ENCODE results near the gene CFAP54. TPM values are rescaled to one million over a fixed set of nuclear protein-coding genes. Genes with fewer than 3 reads are reported as not detected.

CFAP54 gene
- total and polyA plus RNA-seq, 2 experiments from 2014 or later = 0.07 to 0.76 TPM

DNA sequence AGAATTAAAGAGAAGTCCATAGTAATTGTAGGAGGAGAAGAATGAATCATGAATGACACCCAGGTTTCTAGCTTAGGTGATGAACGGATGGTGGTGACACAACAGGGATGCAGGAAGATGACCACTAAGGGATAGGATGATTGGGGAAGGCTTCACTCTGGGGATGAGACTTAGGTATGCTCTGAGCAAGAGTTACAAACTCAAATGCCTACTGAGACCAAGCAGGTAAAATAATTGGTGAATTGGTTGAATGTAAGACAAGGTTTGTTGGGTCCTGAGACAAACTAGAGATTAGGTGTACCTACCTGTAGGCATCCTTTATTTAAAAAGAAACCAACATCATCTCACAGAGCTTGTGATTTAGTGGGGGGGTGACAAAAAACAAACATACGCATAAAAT is 116.3 kb downstream of the CFAP54 start:
- H3K9me3 Mint-ChIP-seq = peaks cover 21% of the 10 kb centered on the region
- TF ChIP-seq, protein P1, sequence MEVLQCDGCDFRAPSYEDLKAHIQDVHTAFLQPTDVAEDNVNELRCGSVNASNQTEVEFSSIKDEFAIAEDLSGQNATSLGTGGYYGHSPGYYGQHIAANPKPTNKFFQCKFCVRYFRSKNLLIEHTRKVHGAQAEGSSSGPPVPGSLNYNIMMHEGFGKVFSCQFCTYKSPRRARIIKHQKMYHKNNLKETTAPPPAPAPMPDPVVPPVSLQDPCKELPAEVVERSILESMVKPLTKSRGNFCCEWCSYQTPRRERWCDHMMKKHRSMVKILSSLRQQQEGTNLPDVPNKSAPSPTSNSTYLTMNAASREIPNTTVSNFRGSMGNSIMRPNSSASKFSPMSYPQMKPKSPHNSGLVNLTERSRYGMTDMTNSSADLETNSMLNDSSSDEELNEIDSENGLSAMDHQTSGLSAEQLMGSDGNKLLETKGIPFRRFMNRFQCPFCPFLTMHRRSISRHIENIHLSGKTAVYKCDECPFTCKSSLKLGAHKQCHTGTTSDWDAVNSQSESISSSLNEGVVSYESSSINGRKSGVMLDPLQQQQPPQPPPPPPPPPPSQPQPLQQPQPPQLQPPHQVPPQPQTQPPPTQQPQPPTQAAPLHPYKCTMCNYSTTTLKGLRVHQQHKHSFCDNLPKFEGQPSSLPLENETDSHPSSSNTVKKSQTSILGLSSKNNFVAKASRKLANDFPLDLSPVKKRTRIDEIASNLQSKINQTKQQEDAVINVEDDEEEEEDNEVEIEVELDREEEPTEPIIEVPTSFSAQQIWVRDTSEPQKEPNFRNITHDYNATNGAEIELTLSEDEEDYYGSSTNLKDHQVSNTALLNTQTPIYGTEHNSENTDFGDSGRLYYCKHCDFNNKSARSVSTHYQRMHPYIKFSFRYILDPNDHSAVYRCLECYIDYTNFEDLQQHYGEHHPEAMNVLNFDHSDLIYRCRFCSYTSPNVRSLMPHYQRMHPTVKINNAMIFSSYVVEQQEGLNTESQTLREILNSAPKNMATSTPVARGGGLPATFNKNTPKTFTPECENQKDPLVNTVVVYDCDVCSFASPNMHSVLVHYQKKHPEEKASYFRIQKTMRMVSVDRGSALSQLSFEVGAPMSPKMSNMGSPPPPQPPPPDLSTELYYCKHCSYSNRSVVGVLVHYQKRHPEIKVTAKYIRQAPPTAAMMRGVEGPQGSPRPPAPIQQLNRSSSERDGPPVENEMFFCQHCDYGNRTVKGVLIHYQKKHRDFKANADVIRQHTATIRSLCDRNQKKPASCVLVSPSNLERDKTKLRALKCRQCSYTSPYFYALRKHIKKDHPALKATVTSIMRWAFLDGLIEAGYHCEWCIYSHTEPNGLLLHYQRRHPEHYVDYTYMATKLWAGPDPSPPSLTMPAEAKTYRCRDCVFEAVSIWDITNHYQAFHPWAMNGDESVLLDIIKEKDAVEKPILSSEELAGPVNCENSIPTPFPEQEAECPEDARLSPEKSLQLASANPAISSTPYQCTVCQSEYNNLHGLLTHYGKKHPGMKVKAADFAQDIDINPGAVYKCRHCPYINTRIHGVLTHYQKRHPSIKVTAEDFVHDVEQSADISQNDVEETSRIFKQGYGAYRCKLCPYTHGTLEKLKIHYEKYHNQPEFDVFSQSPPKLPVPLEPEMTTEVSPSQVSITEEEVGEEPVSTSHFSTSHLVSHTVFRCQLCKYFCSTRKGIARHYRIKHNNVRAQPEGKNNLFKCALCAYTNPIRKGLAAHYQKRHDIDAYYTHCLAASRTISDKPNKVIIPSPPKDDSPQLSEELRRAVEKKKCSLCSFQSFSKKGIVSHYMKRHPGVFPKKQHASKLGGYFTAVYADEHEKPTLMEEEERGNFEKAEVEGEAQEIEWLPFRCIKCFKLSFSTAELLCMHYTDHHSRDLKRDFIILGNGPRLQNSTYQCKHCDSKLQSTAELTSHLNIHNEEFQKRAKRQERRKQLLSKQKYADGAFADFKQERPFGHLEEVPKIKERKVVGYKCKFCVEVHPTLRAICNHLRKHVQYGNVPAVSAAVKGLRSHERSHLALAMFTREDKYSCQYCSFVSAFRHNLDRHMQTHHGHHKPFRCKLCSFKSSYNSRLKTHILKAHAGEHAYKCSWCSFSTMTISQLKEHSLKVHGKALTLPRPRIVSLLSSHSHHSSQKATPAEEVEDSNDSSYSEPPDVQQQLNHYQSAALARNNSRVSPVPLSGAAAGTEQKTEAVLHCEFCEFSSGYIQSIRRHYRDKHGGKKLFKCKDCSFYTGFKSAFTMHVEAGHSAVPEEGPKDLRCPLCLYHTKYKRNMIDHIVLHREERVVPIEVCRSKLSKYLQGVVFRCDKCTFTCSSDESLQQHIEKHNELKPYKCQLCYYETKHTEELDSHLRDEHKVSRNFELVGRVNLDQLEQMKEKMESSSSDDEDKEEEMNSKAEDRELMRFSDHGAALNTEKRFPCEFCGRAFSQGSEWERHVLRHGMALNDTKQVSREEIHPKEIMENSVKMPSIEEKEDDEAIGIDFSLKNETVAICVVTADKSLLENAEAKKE (CRISPR knock-in tag; IDR thresholded peaks at IDR 0.05) = no peak
- TF ChIP-seq, protein P2, sequence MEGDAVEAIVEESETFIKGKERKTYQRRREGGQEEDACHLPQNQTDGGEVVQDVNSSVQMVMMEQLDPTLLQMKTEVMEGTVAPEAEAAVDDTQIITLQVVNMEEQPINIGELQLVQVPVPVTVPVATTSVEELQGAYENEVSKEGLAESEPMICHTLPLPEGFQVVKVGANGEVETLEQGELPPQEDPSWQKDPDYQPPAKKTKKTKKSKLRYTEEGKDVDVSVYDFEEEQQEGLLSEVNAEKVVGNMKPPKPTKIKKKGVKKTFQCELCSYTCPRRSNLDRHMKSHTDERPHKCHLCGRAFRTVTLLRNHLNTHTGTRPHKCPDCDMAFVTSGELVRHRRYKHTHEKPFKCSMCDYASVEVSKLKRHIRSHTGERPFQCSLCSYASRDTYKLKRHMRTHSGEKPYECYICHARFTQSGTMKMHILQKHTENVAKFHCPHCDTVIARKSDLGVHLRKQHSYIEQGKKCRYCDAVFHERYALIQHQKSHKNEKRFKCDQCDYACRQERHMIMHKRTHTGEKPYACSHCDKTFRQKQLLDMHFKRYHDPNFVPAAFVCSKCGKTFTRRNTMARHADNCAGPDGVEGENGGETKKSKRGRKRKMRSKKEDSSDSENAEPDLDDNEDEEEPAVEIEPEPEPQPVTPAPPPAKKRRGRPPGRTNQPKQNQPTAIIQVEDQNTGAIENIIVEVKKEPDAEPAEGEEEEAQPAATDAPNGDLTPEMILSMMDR (conservative IDR thresholded peaks at IDR 0.05; ENCODE audit: low read depth in 2 of 2) = no peak
- TF ChIP-seq NANOG (IDR thresholded peaks at IDR 0.05; ENCODE audit: borderline replicate concordance) = no peak
- TF ChIP-seq STAT1 (IDR thresholded peaks at IDR 0.05; ENCODE audit: unreplicated experiment) = no peak
- TF ChIP-seq, protein P3, sequence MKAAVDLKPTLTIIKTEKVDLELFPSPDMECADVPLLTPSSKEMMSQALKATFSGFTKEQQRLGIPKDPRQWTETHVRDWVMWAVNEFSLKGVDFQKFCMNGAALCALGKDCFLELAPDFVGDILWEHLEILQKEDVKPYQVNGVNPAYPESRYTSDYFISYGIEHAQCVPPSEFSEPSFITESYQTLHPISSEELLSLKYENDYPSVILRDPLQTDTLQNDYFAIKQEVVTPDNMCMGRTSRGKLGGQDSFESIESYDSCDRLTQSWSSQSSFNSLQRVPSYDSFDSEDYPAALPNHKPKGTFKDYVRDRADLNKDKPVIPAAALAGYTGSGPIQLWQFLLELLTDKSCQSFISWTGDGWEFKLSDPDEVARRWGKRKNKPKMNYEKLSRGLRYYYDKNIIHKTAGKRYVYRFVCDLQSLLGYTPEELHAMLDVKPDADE (IDR thresholded peaks at IDR 0.05) = no peak
- TF ChIP-seq JUNB (IDR thresholded peaks at IDR 0.05; ENCODE audit: unreplicated experiment) = no peak
- TF ChIP-seq ZNF114 (CRISPR knock-in tag; IDR thresholded peaks at IDR 0.05) = no peak
- no peak for TF ChIP-seq EZH2 (IDR thresholded peaks at IDR 0.05; ENCODE audit: low read depth, unreplicated experiment)
- TF ChIP-seq CREB1 (CRISPR knock-in tag; IDR thresholded peaks at IDR 0.05; ENCODE audit: low read depth) = no peak
- TF ChIP-seq, protein P4, sequence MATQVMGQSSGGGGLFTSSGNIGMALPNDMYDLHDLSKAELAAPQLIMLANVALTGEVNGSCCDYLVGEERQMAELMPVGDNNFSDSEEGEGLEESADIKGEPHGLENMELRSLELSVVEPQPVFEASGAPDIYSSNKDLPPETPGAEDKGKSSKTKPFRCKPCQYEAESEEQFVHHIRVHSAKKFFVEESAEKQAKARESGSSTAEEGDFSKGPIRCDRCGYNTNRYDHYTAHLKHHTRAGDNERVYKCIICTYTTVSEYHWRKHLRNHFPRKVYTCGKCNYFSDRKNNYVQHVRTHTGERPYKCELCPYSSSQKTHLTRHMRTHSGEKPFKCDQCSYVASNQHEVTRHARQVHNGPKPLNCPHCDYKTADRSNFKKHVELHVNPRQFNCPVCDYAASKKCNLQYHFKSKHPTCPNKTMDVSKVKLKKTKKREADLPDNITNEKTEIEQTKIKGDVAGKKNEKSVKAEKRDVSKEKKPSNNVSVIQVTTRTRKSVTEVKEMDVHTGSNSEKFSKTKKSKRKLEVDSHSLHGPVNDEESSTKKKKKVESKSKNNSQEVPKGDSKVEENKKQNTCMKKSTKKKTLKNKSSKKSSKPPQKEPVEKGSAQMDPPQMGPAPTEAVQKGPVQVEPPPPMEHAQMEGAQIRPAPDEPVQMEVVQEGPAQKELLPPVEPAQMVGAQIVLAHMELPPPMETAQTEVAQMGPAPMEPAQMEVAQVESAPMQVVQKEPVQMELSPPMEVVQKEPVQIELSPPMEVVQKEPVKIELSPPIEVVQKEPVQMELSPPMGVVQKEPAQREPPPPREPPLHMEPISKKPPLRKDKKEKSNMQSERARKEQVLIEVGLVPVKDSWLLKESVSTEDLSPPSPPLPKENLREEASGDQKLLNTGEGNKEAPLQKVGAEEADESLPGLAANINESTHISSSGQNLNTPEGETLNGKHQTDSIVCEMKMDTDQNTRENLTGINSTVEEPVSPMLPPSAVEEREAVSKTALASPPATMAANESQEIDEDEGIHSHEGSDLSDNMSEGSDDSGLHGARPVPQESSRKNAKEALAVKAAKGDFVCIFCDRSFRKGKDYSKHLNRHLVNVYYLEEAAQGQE (IDR thresholded peaks at IDR 0.05; ENCODE audit: unreplicated experiment) = no peak
- no peak for TF ChIP-seq POLR2AphosphoS5 (IDR thresholded peaks at IDR 0.05; ENCODE audit: low read depth)
- no peak for TF ChIP-seq EZH2phosphoT487 (IDR thresholded peaks at IDR 0.05; ENCODE audit: unreplicated experiment)
- TF ChIP-seq ZNF331 (CRISPR knock-in tag; IDR thresholded peaks at IDR 0.05; ENCODE audit: low read depth) = no peak
- Histone ChIP-seq H4K20me1 (replicated peaks; ENCODE audit: insufficient read depth) (no peaks in the 10 kb centered on the region), H3K4me3 (no peak overlapping the region), H3K27me3 (ENCODE audit: insufficient read depth) (no peaks in the 10 kb centered on the region), H3K4me2 (no peak overlapping the region), H3K9me2 (ENCODE audit: insufficient read depth) (peaks cover 7% of the 10 kb centered on the region; the same call in 1 of the 2 replicates), H3K79me2 (replicated peaks; ENCODE audit: insufficient read depth) (no peaks in the 10 kb centered on the region), H3K27ac (ENCODE audit: low read depth) (no peak overlapping the region), H3K36me3 (ENCODE audit: insufficient read depth) (0 out of 2 replicates have a peak, but pooled peaks cover 9% of the 10 kb centered on the region), H2AFZ (no peak overlapping the region), H3F3A (replicated peaks; ENCODE audit: low read depth) (no peaks in the 10 kb centered on the region), H3K4me1 (ENCODE audit: insufficient read depth) (no peaks in the 10 kb centered on the region)
- no peak overlapping the region for H3K27ac Mint-ChIP-seq
- no peaks in the 10 kb centered on the region for H3K4me1 Mint-ChIP-seq
- no peak overlapping the region for H3K4me3 Mint-ChIP-seq
- no peak for ATAC-seq
- H3K27me3 Mint-ChIP-seq (ENCODE audit: insufficient read depth, low read depth, poor library complexity) = peaks cover 3% of the 10 kb centered on the region
- no peak for DNase-seq (ENCODE audit: low spot score)
- peaks cover 16% of the 10 kb centered on the region for H3K36me3 Mint-ChIP-seq (ENCODE audit: low read depth)
